ENCODE measurements around the gene EDDM3A. TPM values are rescaled to one million over a fixed set of nuclear protein-coding genes. Genes with fewer than 3 reads are reported as not detected.

EDDM3A gene
- total RNA-seq, 1 donor: not detected

DNA sequence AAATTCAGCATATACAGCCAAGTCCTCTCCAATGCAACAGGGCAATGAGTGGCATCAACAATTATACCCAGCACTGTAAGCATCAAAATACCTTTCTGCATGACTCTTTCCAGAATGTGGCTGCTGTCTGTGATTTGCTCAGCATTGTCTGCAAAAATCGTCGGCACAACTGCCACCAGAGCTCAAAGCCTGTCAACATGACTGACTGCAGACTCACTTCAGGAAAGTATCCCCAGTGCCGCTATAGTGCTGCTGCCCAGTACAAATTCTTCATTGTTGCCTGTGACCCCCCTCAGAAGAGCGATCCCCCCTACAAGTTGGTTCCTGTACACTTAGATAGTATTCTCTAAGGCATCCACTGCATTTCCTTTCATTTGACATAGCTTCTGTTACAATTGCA is 36.1 kb downstream of the EDDM3A start:
- H3K4me3 ChIP-seq (ENCODE audit: low read depth, low read length): no peak overlapping the region
- no peak for DNase-seq (ENCODE audit: low read depth)
- TF ChIP-seq, protein P1, sequence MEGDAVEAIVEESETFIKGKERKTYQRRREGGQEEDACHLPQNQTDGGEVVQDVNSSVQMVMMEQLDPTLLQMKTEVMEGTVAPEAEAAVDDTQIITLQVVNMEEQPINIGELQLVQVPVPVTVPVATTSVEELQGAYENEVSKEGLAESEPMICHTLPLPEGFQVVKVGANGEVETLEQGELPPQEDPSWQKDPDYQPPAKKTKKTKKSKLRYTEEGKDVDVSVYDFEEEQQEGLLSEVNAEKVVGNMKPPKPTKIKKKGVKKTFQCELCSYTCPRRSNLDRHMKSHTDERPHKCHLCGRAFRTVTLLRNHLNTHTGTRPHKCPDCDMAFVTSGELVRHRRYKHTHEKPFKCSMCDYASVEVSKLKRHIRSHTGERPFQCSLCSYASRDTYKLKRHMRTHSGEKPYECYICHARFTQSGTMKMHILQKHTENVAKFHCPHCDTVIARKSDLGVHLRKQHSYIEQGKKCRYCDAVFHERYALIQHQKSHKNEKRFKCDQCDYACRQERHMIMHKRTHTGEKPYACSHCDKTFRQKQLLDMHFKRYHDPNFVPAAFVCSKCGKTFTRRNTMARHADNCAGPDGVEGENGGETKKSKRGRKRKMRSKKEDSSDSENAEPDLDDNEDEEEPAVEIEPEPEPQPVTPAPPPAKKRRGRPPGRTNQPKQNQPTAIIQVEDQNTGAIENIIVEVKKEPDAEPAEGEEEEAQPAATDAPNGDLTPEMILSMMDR (IDR thresholded peaks at IDR 0.05; ENCODE audit: insufficient read depth, low read length): no peak

DNA sequence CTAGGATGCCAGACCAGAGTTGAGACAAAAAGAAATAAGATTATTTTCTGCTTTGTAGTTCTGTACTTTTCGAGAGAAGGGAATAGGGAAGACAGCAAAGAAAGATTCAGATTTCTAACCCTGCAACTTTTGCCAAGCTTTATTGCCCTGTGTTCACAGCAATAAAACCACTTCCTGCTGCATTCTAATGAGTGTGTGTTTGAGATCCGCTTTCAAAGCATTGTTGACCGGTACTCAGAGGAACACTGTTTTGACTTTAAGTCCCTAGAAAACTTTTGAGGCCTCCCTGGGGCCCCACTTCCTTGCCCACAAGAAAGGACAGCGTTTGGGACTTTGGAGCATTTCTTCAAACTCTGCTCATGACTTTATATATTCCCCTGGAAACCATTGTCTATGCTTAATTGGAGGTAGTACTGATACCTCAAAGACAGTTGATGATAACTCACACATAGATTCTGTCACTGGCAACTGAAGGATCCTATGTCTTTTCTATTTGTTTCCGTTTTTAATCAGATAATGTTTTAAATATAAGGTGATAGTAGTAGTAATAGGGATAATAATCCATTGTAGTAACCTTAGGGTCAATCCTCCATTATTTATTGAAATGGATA is 36.7 kb downstream of the EDDM3A start:
- H3K4me3 ChIP-seq (ENCODE audit: low read depth, low read length): no peak overlapping the region
- no peak for DNase-seq (ENCODE audit: low read depth)
- TF ChIP-seq, protein P1 (IDR thresholded peaks at IDR 0.05; ENCODE audit: insufficient read depth, low read length): no peak

- TF ChIP-seq, protein P1 (IDR thresholded peaks at IDR 0.05; ENCODE audit: insufficient read depth, low read length): no peak
- H3K4me3 ChIP-seq (ENCODE audit: low read depth, low read length): no peak overlapping the region
- DNase-seq (ENCODE audit: low read depth): no peak
These were observed 41.3 kb downstream of the EDDM3A start for GRCh38 chr14:20787025-20787424.

- no peak overlapping the region for H3K4me3 ChIP-seq (ENCODE audit: low read depth, low read length)
- TF ChIP-seq, protein P1 (IDR thresholded peaks at IDR 0.05; ENCODE audit: insufficient read depth, low read length): no peak
- no peak for DNase-seq (ENCODE audit: low read depth)
These were observed 43.6 kb downstream of the EDDM3A start for GRCh38 chr14:20789230-20789813.

DNA sequence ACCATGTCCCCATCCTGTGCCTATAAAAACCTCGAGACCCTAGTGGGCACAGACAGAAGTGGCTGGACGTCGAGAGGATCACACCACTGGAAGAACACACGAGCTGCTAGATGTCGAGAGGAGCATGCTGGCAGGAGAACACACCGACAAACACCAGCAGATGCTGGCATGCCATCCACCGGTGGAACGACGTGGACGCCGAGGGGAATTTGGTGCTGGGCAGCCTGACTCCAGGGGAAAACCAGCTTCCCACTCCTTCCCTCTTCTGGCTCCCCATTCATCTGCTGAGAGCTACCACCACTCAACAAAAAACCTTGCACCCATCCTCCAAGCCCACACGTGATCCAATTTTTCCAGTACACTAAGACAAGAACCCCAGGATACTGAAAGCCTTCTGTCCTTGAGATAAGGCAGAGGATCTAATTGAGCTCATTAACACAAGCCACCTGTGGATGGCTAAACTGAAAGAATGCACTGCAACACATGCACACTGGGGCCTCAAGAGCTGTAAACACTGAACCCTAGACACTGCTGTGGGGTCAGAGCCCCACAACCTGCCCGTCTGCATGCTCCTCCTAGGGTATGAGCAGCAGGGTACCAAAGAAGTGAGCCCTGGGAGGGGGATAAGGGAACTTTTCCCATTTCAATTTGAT is 44.9 kb downstream of the EDDM3A start:
- DNase-seq (ENCODE audit: low read depth): no peak
- TF ChIP-seq, protein P1 (IDR thresholded peaks at IDR 0.05; ENCODE audit: insufficient read depth, low read length): no peak

DNA sequence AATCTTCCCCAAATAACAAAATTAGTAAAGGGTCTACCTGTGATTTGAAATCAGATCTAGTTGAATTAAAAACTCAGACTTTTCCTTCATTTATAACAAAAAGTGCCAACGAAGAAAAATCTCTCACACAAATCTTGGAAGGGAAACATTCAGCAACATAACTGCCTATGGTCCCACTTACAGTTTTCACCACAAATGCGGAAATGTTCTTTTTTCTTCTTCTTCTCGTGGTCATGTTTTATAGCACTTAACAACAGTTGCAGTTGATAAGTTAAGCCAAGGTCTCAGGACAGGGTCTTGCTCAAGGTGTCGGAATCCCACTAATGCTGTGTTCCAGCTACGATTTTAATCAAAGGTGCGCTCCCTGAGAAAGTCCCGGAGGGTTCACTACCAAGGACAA is 45.5 kb downstream of the EDDM3A start:
- no peak overlapping the region for H3K4me3 ChIP-seq (ENCODE audit: low read depth, low read length)
- no peak for DNase-seq (ENCODE audit: low read depth)
- TF ChIP-seq, protein P1 (IDR thresholded peaks at IDR 0.05; ENCODE audit: insufficient read depth, low read length): no peak

More for the DNA sequence above, 44.9 kb downstream of the EDDM3A start:
- H3K4me3 ChIP-seq (ENCODE audit: low read depth, low read length): no peak overlapping the region
